BE2C (cell line): ENCODE data around the gene KDM5B.

Experiments used
- DNase-seq: peaks from one replicate; pipeline ENCODE4 v3.0.0-alpha.2; 2020
- H3K27me3 ChIP-seq: fragments of 250-450 bp; sonication (Bioruptor Pico); 2 replicates; pipeline ENCODE4 v1.5.1; 2020; ENCODE audit warnings: mild to moderate bottlenecking
- H3K36me3 ChIP-seq: fragments of 250-450 bp; sonication (Bioruptor Pico); 2 replicates; pipeline ENCODE4 v1.5.1; 2020; ENCODE audit warnings: mild to moderate bottlenecking
- H3K4me1 ChIP-seq: fragments of 250-450 bp; sonication (Bioruptor Pico); 2 replicates; pipeline ENCODE4 v1.5.1; 2020
- H3K4me3 ChIP-seq: 2 replicates; pipeline ENCODE4 v1.5.1; 2011; ENCODE audit warnings: low read depth, low read length
- H3K9me3 ChIP-seq: fragments of 250-450 bp; sonication (Bioruptor Pico); 2 replicates; pipeline ENCODE4 v1.5.1; 2020
- TF ChIP-seq, protein P1 (sequence below): IDR thresholded peaks from 2 replicates; pipeline ENCODE4 v1.5.1; 2012; ENCODE audit warnings: mild to moderate bottlenecking, low read depth, low read length

KDM5B gene

GRCh38 chr1:202687798-202688197 is 120.4 kb downstream of the KDM5B start:
- Histone ChIP-seq H3K36me3 (no peaks in the 10 kb centered on the region), H3K4me1 (no peaks in the 10 kb centered on the region), H3K9me3 (no peaks in the 10 kb centered on the region), H3K27me3 (no peaks in the 10 kb centered on the region), H3K4me3 (no peak overlapping the region)
- TF ChIP-seq, protein P1, sequence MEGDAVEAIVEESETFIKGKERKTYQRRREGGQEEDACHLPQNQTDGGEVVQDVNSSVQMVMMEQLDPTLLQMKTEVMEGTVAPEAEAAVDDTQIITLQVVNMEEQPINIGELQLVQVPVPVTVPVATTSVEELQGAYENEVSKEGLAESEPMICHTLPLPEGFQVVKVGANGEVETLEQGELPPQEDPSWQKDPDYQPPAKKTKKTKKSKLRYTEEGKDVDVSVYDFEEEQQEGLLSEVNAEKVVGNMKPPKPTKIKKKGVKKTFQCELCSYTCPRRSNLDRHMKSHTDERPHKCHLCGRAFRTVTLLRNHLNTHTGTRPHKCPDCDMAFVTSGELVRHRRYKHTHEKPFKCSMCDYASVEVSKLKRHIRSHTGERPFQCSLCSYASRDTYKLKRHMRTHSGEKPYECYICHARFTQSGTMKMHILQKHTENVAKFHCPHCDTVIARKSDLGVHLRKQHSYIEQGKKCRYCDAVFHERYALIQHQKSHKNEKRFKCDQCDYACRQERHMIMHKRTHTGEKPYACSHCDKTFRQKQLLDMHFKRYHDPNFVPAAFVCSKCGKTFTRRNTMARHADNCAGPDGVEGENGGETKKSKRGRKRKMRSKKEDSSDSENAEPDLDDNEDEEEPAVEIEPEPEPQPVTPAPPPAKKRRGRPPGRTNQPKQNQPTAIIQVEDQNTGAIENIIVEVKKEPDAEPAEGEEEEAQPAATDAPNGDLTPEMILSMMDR, result no peak
- DNase-seq, result no peak

DNA sequence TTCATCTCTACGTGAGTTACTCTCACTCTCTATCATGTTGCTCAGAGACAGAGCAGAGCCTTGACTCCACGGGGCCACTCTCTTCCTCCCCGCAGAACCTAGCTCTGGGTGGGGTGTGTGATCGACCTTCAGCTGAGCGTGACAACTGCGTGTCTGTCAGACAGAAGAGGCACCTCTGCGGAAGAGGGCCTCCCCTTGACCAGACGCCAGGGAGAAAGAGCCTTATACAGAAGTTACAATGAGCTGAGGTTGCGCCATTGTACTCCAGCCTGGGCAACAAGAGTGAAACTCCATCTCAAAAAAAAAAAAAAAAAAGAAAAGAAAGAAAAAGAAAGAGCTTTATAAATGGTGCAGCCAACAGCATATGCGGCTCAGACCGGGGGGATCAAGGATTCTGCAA is 120.9 kb downstream of the KDM5B start:
- Histone ChIP-seq H3K27me3 (no peaks in the 10 kb centered on the region), H3K36me3 (no peaks in the 10 kb centered on the region), H3K9me3 (no peaks in the 10 kb centered on the region), H3K4me1 (no peaks in the 10 kb centered on the region), H3K4me3 (no peak overlapping the region)
- TF ChIP-seq, protein P1, result no peak
- no peak for DNase-seq

- no peaks in the 10 kb centered on the region for H3K36me3 ChIP-seq
- TF ChIP-seq, protein P1, result no peak
- H3K4me1 ChIP-seq, result no peaks in the 10 kb centered on the region
- H3K27me3 ChIP-seq, result no peaks in the 10 kb centered on the region
- no peak for DNase-seq
- H3K9me3 ChIP-seq, result no peaks in the 10 kb centered on the region
- H3K4me3 ChIP-seq, result no peak overlapping the region
These were observed 122.6 kb downstream of the KDM5B start for GRCh38 chr1:202685641-202686040.

- DNase-seq, result no peak
- Histone ChIP-seq H3K4me1 (no peaks in the 10 kb centered on the region), H3K27me3 (no peaks in the 10 kb centered on the region), H3K9me3 (no peaks in the 10 kb centered on the region), H3K36me3 (no peaks in the 10 kb centered on the region), H3K4me3 (no peak overlapping the region)
- TF ChIP-seq, protein P1, result no peak
These were observed 123.5 kb downstream of the KDM5B start for GRCh38 chr1:202684716-202685115.

- Histone ChIP-seq H3K27me3 (no peaks in the 10 kb centered on the region), H3K36me3 (no peaks in the 10 kb centered on the region), H3K9me3 (no peaks in the 10 kb centered on the region), H3K4me3 (no peak overlapping the region), H3K4me1 (no peaks in the 10 kb centered on the region)
- TF ChIP-seq, protein P1, result no peak
- no peak for DNase-seq
These were observed 125.2 kb downstream of the KDM5B start for GRCh38 chr1:202683029-202683428.

DNA sequence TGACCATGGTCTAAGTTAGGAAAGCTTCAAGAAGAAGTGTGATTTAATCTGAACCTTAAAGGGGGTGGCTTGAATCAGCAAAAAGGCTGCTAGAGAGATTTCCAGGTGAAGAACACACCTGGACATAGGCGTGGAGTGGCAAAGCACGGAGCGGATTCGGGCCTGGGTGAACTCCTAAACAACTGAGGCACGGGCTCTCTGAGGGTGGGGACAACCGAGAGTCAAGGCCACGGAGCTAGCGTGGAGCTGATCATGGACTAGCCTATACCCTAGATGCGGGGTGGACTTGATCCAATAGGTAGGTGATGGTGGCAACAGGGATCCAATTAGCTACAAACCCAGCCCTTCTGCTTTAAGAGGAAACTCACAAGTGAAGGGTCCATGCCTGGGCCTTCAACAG is 125.7 kb downstream of the KDM5B start:
- Histone ChIP-seq H3K27me3 (no peaks in the 10 kb centered on the region), H3K4me3 (no peak overlapping the region)

More for the DNA sequence above, 125.7 kb downstream of the KDM5B start:
- no peaks in the 10 kb centered on the region for H3K9me3 ChIP-seq
- TF ChIP-seq, protein P1, result no peak
- H3K36me3 ChIP-seq, result no peaks in the 10 kb centered on the region
- H3K4me1 ChIP-seq, result no peaks in the 10 kb centered on the region
- no peak for DNase-seq
